ENCODE results near the gene DMD.

DMD gene

GRCh38 chrX:31500921-31501320 lies 1710.4 kb downstream of the DMD start:
- DNase-seq: peak; percentile 34
- no peaks in the 10 kb centered on the region for H3K27me3 ChIP-seq (replicated peaks; ENCODE audit: insufficient read depth, low read length)

GRCh38 chrX:31499109-31499508 lies 1712.2 kb downstream of the DMD start:
- no peaks in the 10 kb centered on the region for H3K9me2 ChIP-seq (replicated peaks; ENCODE audit: insufficient read depth, low read length)
- TF ChIP-seq CTCF (IDR thresholded peaks at IDR 0.05; ENCODE audit: low read length): no peak
- TF ChIP-seq EZH2phosphoT487 (IDR thresholded peaks at IDR 0.05; ENCODE audit: low read length): no peak
- TF ChIP-seq EZH2 (optimal IDR thresholded peaks at IDR 0.05; ENCODE audit: low read depth, low read length): no peak
- no peak overlapping the region for H3K9ac ChIP-seq (ENCODE audit: low read length)
- no peaks in the 10 kb centered on the region for H4K20me1 ChIP-seq (ENCODE audit: insufficient read depth, low read length)
- H3K4me3 ChIP-seq (ENCODE audit: low read length): no peak overlapping the region
- 0 out of 2 replicates have a peak, but pooled peaks cover 4% of the 10 kb centered on the region for H3K4me1 ChIP-seq (ENCODE audit: low read length)
- no peaks in the 10 kb centered on the region for H3K36me3 ChIP-seq (replicated peaks; ENCODE audit: insufficient read depth, low read length)
- no peaks in the 10 kb centered on the region for H3K79me2 ChIP-seq (ENCODE audit: low read length)
- H3K4me2 ChIP-seq (ENCODE audit: low read depth, low read length): no peak overlapping the region
- no peaks in the 10 kb centered on the region for H3K9me3 ChIP-seq (replicated peaks; ENCODE audit: insufficient read depth, low read length)
- DNase-seq: no peak
- H3K27me3 ChIP-seq (replicated peaks; ENCODE audit: insufficient read depth, low read length): no peaks in the 10 kb centered on the region
- no peak overlapping the region for H3K27ac ChIP-seq (ENCODE audit: low read length)
- H2AFZ ChIP-seq (ENCODE audit: low read length): no peak overlapping the region
- H3F3A ChIP-seq (ENCODE audit: insufficient read depth, low read length): no peaks in the 10 kb centered on the region

More at GRCh38 chrX:31500921-31501320, 1710.4 kb downstream of the DMD start:
- Histone ChIP-seq H4K20me1 (ENCODE audit: insufficient read depth, low read length) (no peaks in the 10 kb centered on the region), H3F3A (ENCODE audit: insufficient read depth, low read length) (no peaks in the 10 kb centered on the region), H3K4me3 (ENCODE audit: low read length) (no peak overlapping the region), H3K4me2 (ENCODE audit: low read depth, low read length) (no peak overlapping the region), H2AFZ (ENCODE audit: low read length) (no peak overlapping the region), H3K27ac (ENCODE audit: low read length) (no peak overlapping the region), H3K9me3 (replicated peaks; ENCODE audit: insufficient read depth, low read length) (no peaks in the 10 kb centered on the region), H3K9me2 (replicated peaks; ENCODE audit: insufficient read depth, low read length) (no peaks in the 10 kb centered on the region), H3K9ac (ENCODE audit: low read length) (no peak overlapping the region), H3K4me1 (ENCODE audit: low read length) (0 out of 2 replicates have a peak, but pooled peaks cover 4% of the 10 kb centered on the region), H3K36me3 (replicated peaks; ENCODE audit: insufficient read depth, low read length) (no peaks in the 10 kb centered on the region), H3K79me2 (ENCODE audit: low read length) (no peaks in the 10 kb centered on the region)
- TF ChIP-seq EZH2 (optimal IDR thresholded peaks at IDR 0.05; ENCODE audit: low read depth, low read length): no peak

- Histone ChIP-seq H3K36me3 (replicated peaks; ENCODE audit: insufficient read depth, low read length) (no peaks in the 10 kb centered on the region), H3K4me2 (ENCODE audit: low read depth, low read length) (no peak overlapping the region), H2AFZ (ENCODE audit: low read length) (no peak overlapping the region), H4K20me1 (ENCODE audit: insufficient read depth, low read length) (no peaks in the 10 kb centered on the region), H3K9ac (ENCODE audit: low read length) (no peak overlapping the region), H3K4me3 (ENCODE audit: low read length) (no peak overlapping the region), H3K27ac (ENCODE audit: low read length) (no peak overlapping the region), H3K79me2 (ENCODE audit: low read length) (no peaks in the 10 kb centered on the region), H3K27me3 (replicated peaks; ENCODE audit: insufficient read depth, low read length) (no peaks in the 10 kb centered on the region), H3K9me3 (replicated peaks; ENCODE audit: insufficient read depth, low read length) (no peaks in the 10 kb centered on the region), H3F3A (ENCODE audit: insufficient read depth, low read length) (no peaks in the 10 kb centered on the region), H3K4me1 (ENCODE audit: low read length) (0 out of 2 replicates have a peak, but pooled peaks cover 4% of the 10 kb centered on the region), H3K9me2 (replicated peaks; ENCODE audit: insufficient read depth, low read length) (no peaks in the 10 kb centered on the region)
- DNase-seq: no peak
- no peak for TF ChIP-seq CTCF (IDR thresholded peaks at IDR 0.05; ENCODE audit: low read length)
- no peak for TF ChIP-seq EZH2 (optimal IDR thresholded peaks at IDR 0.05; ENCODE audit: low read depth, low read length)
- no peak for TF ChIP-seq EZH2phosphoT487 (IDR thresholded peaks at IDR 0.05; ENCODE audit: low read length)
Measured at GRCh38 chrX:31497086-31497485, 1714.3 kb downstream of the DMD start.

- no peak for DNase-seq
- TF ChIP-seq EZH2phosphoT487 (IDR thresholded peaks at IDR 0.05; ENCODE audit: low read length): no peak
- TF ChIP-seq CTCF (IDR thresholded peaks at IDR 0.05; ENCODE audit: low read length): no peak
- TF ChIP-seq EZH2 (optimal IDR thresholded peaks at IDR 0.05; ENCODE audit: low read depth, low read length): no peak
- no peak overlapping the region for H2AFZ ChIP-seq (ENCODE audit: low read length)
- no peaks in the 10 kb centered on the region for H3F3A ChIP-seq (ENCODE audit: insufficient read depth, low read length)
- no peaks in the 10 kb centered on the region for H3K9me3 ChIP-seq (replicated peaks; ENCODE audit: insufficient read depth, low read length)
- no peaks in the 10 kb centered on the region for H3K36me3 ChIP-seq (replicated peaks; ENCODE audit: insufficient read depth, low read length)
- no peaks in the 10 kb centered on the region for H3K4me1 ChIP-seq (ENCODE audit: low read length)
- H3K27me3 ChIP-seq (replicated peaks; ENCODE audit: insufficient read depth, low read length): no peaks in the 10 kb centered on the region
- H3K4me3 ChIP-seq (ENCODE audit: low read length): no peak overlapping the region
- no peak overlapping the region for H3K4me2 ChIP-seq (ENCODE audit: low read depth, low read length)
- no peaks in the 10 kb centered on the region for H3K9me2 ChIP-seq (replicated peaks; ENCODE audit: insufficient read depth, low read length)
- H3K9ac ChIP-seq (ENCODE audit: low read length): no peak overlapping the region
- no peaks in the 10 kb centered on the region for H4K20me1 ChIP-seq (ENCODE audit: insufficient read depth, low read length)
- H3K27ac ChIP-seq (ENCODE audit: low read length): no peak overlapping the region
- no peaks in the 10 kb centered on the region for H3K79me2 ChIP-seq (ENCODE audit: low read length)
Measured at GRCh38 chrX:31487951-31488350, 1723.4 kb downstream of the DMD start.

Measured in MM.1S (cell line).